Measurements from ENCODE around the gene PIMREG.
"Not testable (repeated sequence)": the region's sequence is repeated elsewhere in the genome, so short reads cannot be mapped to it uniquely, and the experiment has no call there.

Gene PIMREG

DNA sequence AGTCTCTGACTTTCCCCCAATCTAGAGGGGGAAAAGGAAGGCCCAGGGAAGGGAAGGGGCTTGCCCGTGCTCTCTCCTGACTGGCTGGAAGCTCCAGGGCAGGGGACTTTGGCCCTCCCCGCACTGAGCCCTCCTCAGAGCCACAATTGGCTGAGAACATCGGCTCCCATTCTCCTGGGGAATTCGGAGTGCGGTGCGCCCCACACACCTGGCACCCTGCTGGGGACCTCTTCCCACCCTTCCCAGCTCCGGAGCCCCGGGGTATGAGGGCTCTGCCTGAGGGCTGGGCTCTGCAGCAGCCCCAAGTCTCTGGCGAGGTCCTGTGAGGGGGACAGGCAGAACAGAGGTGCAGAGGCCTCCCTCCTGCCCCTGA is 36.0 kb downstream of the PIMREG start:
- no peak for DNase-seq

DNA sequence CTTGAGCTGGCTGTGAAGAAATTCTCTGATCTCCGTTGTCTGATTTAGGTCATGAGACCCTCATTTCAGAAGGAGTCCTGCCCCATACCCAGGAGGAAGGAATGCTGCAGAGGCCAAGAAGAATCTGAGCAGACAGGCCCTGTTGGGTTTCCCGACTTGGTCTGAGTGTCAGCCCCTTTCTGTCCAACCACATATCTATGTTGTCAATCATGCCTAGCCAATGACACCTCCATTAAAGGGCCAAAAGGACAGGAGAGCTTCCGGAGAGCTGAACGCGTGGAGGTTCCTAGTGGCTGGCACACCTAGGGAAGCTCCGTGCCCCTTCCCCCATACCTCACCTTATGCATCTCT is 37.8 kb downstream of the PIMREG start:
- DNase-seq: no peak

DNA sequence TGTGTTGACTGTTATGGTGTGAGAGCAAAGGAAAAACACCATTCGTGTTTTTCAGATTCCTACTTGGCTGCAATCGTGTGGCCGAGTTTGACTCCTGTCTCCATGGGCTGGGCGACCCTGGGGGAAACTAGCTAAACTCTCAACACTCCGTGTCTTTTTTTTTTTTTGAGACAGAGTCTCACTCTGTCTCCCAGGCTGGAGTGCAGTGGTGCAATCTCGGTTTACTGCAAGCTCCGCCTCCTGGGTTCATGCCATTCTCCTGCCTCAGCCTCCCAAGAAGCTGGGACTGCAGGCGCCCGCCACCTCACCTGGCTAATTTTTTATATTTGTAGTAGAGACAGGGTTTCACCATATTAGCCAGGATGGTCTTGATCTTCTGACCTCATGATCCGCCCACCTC is 38.5 kb downstream of the PIMREG start:
- DNase-seq: not testable (repeated sequence)

DNA sequence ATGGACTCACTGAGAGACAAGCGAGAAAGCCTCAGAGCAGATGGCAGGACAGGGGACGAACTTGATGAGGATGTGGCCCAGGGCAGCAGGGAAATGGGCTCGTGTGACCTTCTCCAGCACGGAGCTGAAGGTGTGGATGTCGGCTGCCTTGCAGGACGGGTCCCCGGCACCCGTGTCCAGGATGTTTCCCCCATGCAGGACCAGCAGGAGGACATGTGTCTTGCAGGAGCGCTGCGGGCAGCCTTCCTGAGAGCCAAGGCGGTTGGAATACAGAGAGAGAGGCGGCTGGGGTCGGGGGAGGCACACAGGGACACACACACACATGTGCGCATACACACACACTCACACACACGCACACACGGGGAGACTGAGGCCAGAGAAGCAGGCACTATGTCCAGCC is 39.3 kb downstream of the PIMREG start:
- no peak for DNase-seq

DNA sequence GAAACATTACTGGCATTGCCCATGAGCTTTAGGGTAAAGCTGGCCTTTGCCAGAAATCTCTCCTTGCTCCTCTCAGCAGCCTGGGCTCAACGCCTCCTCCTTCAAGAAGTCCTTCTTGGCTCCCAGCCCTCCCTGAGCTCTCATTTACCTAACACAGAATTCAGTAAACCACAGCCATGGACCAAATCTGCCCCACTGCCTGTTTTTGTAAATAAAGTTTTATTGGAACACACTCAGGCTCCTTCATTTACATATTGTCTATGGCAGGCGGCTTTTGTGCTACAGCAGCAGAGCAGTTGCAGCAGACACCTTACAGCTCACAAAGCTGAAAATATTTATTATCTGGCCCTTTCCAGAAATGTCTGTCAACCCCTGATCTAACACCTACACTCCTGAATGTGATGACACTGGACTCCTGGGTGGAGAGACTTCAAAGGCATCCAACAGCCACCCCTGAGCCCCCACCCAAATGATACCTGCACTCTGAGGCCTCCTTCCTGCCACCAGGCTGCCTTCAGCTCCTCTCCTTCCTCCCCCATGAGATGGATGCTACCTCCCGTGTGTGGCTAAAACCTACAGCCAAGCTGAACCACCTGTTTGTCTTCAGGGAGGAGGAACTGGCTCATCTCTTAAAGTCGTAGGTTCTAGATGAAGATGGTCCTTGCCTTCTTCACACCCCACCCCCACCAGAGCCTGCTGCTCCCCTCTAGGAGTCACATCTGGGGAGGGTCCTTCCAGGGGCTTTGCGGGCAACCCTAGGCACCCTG is 41.6 kb downstream of the PIMREG start:
- DNase-seq: no peak

DNA sequence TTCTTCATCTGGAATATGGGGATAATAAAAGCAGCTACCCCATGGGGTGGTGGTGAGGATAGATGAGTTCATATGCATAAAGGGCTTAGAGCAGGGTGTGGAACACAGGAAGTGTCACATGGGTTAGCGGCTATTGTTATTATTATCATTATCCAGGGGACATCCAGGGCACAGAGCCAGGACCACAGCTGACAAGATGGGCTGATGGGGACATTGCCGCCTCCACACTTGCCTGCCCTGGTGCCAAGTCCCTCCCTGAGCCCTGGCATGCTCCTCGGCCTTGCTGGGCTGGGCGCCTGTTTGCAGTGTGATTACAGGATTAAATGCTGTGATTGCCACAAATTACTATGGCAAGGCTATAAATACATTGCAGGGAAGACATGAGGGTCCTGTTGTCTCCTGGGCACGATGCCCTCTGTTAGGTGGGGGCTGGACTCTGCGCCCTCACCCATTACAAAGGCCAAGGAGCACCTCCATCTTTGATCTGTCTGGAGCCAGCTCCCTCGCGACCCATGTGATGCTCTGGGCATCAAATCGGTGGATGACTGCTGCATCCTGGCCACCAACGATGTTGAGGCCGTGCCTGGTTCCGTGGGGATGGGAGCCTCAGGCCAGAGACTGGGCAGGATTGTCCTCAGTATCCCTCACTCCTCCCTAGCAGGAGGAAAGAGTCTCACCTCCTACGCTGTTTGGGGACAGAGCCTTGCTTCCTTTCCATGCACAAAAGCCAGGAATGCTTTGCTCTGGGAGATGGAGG is 43.2 kb downstream of the PIMREG start:
- DNase-seq: no peak

DNA sequence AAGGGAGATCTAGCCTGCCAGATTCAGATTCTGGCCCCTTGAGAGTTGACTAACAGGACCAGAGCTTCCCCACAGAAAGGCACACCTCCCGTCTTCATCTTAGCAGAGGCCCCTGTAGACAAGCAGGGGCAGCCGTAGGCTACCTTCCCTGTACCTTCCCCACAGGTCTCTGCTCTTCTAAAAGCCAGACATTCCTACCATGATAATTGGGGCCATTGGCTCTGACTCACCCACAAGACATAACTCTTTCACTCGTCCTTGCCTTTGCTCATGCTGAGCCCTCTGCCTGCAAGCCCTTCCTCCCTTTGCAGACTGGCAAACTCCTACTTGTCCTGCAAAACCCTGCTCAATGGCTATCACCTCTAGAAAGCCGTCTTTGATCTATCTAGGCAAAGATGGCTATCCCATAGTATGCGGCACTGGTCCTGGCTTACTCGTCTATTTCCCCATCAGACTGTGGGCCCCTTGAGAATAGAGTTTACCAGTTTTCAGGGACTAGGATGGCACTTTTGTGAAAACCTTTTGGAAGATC is 43.8 kb downstream of the PIMREG start:
- DNase-seq: no peak

DNA sequence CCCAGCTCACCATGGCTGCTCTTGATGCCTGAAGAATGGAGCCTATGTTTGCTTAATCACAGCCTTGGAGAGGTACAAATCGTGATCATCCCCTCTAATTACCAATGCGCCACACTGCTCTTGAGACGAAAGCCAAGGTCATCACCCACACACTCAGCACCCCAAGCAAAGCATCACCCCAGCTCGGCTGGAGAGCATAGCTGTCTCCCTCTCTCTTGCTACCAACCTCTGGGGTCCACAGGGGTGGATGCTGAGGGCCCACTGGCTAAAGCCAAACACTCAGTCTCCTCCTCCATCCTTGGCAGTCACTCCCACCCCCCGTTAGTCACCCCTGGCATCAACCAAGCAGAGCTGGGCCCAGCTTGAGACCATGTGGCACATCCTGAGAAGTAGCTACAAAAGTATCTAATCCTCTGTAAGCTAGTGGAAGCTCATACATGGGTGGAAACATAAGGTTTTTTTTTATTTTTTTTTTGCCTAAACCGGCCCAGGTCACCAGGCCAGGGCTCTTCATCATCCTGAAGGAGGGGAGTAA is 44.8 kb downstream of the PIMREG start:
- no peak for DNase-seq

DNA sequence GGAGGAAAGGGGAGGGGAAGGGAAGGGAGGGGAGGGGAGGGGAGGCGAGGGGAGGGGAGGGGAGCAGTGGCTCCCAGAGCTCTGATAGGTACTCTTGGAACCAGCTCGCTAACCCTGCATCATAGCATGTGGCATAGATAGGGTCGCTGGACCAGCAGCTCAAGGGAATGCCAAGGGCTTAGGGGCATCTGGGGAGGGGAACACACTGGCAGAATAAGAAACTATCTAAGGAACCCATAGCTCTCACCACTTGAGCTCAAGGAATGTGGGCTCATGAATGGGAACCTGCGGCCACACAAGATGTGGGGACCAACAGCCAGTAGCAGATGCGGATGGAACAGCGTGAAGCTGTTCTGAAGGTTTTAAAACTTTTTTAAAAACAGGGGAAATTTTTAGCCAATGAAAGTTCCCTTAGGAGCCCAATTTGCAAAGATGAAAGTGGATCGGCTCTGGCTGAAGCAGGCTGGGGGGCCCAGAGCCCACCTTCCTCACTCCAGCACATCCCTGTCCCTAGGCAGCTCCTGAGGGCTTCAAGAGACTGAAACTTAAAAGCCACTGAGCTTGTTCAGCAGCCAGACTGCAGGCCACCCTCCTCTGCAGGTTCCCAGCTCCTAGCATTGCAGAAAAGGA is 46.9 kb downstream of the PIMREG start:
- no peak for DNase-seq

DNA sequence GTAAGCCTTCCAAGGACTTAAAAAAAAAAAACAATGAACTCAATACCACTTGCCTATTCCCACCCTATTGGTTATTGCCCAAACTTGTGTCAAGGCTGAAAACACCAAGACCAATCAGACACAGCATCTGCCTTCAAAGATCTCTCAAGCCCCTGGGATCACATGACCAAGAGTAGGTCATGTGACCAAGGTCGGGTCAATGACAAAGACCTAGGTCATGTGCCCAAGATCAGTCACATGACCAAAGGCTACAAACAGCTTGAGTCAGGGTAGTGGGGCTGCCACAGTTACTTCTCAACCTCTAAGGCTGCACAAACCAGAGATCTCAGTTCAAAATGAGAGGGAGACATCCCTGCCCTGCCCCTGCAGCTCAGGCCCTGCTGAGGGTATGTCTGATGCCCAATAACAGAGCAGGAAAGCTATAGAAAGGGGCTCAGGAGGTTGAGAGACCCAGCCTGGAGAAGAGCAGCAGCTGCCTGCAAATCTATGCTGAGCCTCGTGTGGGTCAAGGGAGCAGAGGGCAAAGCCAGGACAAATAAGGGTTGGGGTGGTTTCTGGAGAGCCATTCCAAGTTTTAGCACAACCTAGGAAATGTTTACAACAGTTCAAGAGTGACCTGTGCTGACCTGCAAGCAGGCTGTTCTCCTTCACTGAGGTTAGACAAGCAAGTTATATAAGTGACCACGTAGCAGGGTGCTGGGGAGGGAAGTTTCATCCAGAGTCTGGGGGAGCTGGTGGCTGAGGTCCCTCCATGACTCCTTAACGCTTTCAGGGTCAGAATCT is 48.8 kb downstream of the PIMREG start:
- DNase-seq: no peak

DNA sequence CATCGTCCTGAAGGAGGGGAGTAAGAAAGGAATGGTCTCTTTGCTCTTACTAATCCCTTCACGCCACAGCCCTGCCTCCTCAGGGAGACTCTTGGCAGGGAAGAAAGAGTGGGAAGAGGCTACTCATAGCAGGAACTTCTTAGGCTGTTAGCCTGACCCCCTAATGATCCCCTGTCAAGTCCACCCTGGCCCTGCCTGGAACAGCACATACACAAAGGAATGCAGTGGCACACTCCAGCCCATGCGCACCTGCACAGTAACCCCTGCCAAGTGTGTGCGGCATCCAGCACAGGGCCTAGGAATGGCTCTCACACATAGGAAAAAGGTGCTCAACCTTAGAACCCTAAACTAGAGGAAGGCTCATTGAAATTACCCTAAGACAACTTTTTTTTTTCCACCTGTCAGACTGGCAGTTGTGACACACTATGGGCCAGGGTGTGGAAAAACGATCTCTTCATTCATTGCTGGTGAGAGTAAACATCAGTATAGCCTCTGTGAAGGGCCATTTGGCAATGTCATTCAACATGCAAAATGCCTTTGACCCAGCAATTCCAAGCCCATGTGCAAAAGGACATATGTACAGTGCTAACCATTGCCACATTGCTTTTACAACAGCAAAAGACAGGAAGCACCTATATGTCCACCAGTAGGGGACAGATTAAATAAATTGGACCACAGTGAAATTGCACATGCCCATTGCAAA is 50.1 kb downstream of the PIMREG start:
- DNase-seq: no peak

DNA sequence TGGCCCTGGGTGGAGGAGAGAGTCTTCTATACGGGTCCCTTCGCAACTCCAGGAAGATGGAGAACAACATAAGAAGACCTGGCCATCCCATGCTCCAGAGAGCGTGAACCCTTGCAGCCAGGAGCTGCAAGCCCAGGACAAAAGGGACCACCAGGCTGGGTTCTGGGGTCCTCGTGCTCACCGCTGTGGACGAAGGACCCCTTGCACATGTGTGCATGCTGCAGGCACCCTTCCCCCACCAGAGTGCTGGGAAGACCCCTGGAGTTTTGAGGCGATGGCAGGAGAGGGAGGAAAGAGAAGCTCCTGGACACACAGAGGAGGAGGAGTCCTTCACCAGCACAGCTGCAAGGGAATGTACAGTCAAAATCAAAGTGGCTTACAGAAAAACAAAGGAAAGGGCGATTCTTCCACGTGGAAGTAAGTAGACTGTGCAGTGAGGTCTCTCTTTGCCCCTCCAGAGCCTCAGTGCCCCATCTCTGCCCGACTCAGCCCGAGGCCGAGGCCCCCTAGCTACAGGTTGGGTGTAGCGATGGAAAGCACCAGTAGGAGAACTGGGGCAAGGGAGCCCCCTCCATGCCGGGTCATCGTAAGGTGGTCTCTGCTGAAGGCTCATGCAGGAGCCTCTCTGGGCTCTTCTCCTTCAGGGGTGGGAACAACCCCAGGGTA is 51.3 kb downstream of the PIMREG start:
- no peak for DNase-seq

DNA sequence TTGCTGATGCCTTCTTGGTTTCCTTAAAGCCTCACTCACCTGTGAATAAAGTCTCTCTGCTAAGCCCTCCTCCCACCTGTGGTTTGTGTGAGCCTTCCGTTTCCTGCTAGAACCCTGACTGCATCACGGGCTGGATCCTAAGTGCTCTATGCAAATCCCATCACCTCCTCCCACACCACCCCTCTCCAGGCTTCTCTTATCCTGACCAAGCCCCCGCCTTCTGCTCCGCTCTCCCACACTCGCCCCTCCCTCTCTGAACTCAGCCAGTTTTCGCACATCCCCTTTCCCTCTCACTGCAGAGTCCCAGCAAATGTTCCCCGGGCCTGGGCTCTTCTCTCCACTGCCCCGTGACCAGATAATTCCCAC is 51.8 kb downstream of the PIMREG start:
- no peak for DNase-seq

DNA sequence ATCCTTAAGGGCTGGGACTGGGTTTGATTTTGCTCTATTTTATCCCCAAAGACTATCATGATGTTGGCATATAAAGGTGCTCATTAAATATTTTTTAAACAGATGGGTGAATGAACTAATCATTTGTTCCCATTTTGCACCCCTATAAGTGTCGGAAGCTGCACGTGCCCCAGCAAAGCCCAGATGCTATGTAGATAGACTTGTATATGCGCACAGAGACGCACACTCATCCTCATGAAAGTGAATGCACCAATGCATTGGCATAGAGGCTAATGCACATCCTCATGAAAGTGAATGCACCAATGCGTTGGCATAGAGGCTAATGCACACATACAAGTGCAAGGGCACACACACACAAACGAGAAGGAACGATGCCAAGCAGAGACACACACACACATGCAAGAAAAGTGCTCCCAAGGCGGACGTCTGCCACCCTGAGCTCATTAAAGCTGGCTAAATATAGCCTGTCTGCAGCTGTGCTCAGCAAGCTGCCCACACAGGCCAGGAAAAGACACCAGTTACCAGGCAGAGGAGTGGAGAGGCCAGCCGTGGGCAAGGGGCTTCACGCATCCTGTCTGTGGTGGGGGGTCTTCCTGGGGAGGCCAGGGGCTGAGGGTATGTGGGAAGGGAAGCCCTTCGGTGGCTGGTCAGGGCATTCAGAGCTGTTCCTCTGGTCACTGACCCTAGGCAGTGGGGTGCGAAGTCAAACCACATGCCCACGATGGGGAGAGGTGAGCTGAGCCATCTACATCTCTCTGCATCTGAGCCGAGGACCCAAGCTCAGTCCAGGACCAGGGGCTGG is 52.6 kb downstream of the PIMREG start:
- no peak for DNase-seq

DNA sequence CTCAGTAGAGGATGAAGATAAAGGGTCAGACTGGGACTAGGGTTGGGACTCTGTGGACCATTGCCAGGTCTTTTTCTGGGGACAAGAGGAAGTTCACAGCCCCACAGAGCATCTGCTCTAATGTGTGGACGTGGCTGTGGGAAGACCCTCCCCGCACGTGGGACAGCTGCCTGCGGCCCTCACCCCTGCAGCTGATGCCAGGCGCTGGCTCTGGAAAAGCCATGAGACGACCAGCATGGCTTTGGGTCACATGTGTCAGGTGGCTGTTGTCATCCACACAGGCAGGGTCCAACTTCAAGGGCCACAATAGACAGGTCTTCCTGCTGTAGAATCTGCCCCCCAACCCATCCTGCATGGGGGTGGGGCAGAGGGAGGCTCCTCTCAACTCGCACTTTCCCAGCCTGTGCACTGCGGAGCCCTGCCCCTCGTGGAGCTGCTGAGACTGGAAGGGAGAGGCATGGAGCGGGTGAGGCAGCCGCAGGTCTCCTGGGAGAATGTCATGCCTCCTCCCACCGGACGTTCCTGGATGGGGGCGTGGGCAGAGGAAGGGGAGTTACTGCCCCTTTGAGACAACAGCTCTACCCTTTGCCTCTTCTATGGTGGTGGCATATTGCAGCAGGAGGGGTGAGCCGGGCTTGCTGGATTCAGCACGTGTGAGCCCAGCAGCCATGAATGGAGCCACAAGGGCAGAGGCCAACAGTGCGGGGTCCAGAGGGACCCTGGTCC is 53.4 kb downstream of the PIMREG start:
- DNase-seq: no peak

DNA sequence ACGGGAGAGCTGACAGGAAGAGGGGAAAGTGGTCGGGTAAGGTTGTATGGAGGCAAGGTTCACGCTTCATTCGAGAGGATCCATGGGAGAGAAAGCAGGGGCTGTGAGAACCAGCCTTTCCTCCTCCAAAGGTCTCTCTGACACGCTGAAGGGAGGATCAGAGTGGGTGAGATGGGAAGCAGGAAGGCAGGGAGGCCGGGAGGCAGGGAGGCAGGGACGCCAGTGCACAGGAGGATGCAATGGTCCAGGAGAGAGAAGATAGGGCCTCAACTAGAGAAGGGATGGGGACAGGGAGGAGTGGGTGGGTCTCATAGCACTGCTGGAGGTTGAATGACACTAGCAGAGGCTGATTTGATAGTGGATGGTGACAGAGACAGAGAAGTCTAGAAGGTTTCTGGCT is 54.1 kb downstream of the PIMREG start:
- DNase-seq: no peak

DNA sequence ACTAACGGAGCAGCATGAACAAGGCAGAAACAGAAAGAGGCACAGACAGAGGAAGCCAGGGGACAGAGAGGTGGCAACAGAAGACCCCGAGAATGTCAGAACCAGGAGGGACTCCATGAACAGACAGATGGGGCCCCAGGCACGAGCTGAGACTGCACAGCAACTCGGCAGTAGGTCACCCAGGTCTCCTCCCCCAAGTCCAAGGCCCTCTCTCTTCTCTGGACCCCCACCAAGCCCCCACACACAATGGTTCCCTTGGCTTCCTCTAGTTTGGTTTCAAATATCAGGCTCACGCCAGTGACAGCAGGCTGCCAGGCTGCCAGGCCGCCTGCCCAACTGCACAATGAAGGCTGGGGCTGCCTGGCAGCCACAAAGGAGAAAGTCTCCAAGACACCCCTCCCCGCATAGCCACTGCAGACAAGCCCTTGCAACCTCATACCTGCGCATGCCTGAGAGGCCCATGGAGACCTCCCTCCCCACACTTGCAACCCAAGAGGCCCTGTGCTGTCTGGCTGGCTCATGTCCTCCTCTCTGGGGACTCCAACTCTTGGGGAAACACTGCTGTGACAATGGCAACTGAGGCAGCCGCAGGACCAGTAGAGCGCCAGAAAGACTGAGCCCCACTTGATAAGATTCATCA is 54.8 kb downstream of the PIMREG start:
- DNase-seq: no peak
